Measurements from ENCODE around the gene KLHL26.

The KLHL26 gene

GRCh38 chr19:18647371-18647767 is 10.5 kb downstream of the KLHL26 start:
- no peak for DNase-seq (ENCODE audit: low spot score)

GRCh38 chr19:18647807-18648206 is 11.0 kb downstream of the KLHL26 start:
- no peak for DNase-seq (ENCODE audit: low spot score)

- DNase-seq (ENCODE audit: low spot score) = no peak
Measured at GRCh38 chr19:18648973-18649315, 12.1 kb downstream of the KLHL26 start.

GRCh38 chr19:18649371-18650020 is 12.7 kb downstream of the KLHL26 start:
- peak; percentile 67 for DNase-seq (ENCODE audit: low spot score)

GRCh38 chr19:18650021-18650390 is 13.2 kb downstream of the KLHL26 start:
- peak; percentile 68 for DNase-seq (ENCODE audit: low spot score)

- peak; percentile 84 for DNase-seq (ENCODE audit: low spot score)
Measured at GRCh38 chr19:18650468-18651041, 13.7 kb downstream of the KLHL26 start.

- DNase-seq (ENCODE audit: low spot score) = no peak
Measured at GRCh38 chr19:18651300-18651699, 14.5 kb downstream of the KLHL26 start.

GRCh38 chr19:18651733-18652132 is 14.9 kb downstream of the KLHL26 start:
- DNase-seq (ENCODE audit: low spot score) = no peak

- DNase-seq (ENCODE audit: low spot score) = no peak
Measured at GRCh38 chr19:18653853-18654252, 17.0 kb downstream of the KLHL26 start.

GRCh38 chr19:18654469-18654868 is 17.6 kb downstream of the KLHL26 start:
- no peak for DNase-seq (ENCODE audit: low spot score)

- DNase-seq (ENCODE audit: low spot score) = no peak
Measured at GRCh38 chr19:18655173-18655844, 18.5 kb downstream of the KLHL26 start.

GRCh38 chr19:18656337-18657086 is 19.7 kb downstream of the KLHL26 start:
- no peak for DNase-seq (ENCODE audit: low spot score)

GRCh38 chr19:18657590-18658365 is 20.9 kb downstream of the KLHL26 start:
- peak; percentile 45 for DNase-seq (ENCODE audit: low spot score)

GRCh38 chr19:18658366-18658855 is 21.6 kb downstream of the KLHL26 start:
- DNase-seq (ENCODE audit: low spot score) = no peak

GRCh38 chr19:18659281-18660050 is 22.6 kb downstream of the KLHL26 start:
- peak; percentile 70 for DNase-seq (ENCODE audit: low spot score)

- DNase-seq (ENCODE audit: low spot score) = peak; percentile 83
Measured at GRCh38 chr19:18660051-18660910, 23.5 kb downstream of the KLHL26 start.

- DNase-seq (ENCODE audit: low spot score) = no peak
Measured at GRCh38 chr19:18660939-18661670, 24.3 kb downstream of the KLHL26 start.

GRCh38 chr19:18662972-18663732 is 26.3 kb downstream of the KLHL26 start:
- DNase-seq (ENCODE audit: low spot score) = no peak

Measured in AG20443 (cell line).